ENCODE results near the gene HYDIN.
"Not testable (repeated sequence)": the region's sequence is repeated elsewhere in the genome, so short reads cannot be mapped to it uniquely, and the experiment has no call there.

The HYDIN gene

GRCh38 chr16:71143246-71143645, 87.3 kb downstream of the HYDIN start:
- CTCF ChIA-PET = not testable (repeated sequence)

GRCh38 chr16:71110565-71110964, 120.0 kb downstream of the HYDIN start:
- CTCF ChIA-PET; DNase-seq (ENCODE audit: extremely low spot score); POLR2A ChIA-PET: not testable (repeated sequence)

More at GRCh38 chr16:71143246-71143645, 87.3 kb downstream of the HYDIN start:
- POLR2A ChIA-PET; DNase-seq (ENCODE audit: extremely low spot score): not testable (repeated sequence)

DNA sequence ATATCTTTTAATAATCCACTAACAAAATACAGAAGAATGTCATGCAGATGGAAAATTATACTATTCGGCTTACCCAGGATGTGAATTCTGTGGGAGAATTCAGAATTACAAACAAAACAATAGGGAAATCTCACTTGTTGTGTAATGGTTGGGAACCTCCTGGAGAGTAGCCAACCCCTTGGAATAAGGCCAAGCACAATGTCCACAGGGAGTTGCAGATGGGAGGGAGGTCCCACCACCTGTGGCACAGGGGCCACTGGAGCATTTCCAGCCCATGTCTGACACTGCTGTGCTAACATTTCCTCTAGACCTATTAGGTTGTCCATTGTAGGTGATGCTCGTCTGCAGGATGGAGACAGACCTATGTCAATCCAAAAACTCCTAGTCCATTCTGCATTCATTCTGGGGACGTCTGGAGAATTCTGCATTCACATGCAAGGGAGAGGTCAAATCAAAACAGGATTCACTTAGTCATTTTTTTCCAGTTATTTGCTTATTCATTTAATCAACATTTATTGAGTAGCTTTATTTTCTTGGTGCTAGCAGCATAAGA, 120.8 kb downstream of the HYDIN start:
- DNase-seq (ENCODE audit: extremely low spot score); CTCF ChIA-PET; POLR2A ChIA-PET: not testable (repeated sequence)

GRCh38 chr16:71105881-71106280, 124.6 kb downstream of the HYDIN start:
- DNase-seq (ENCODE audit: extremely low spot score); CTCF ChIA-PET; POLR2A ChIA-PET: not testable (repeated sequence)

DNA sequence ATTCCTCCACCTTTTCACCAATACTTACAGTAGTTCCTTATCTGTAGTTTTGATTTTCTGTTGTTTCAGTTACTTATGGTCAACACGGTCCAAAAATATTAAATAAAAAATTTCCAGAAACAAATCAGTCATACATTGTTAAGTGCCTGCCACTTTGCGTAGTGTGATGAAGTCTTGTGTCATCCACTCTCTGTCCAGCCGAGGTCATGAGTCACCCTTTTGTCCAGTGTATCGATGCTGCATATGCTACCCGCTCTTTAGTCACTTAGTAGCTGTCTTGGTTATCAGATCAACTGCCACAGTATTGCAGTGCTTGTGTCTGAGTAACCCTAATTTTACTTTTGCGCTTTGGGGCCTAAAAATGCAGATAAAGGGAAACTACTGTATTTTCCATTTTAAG, 146.9 kb downstream of the HYDIN start:
- POLR2A ChIA-PET; CTCF ChIA-PET; DNase-seq (ENCODE audit: extremely low spot score): not testable (repeated sequence)

DNA sequence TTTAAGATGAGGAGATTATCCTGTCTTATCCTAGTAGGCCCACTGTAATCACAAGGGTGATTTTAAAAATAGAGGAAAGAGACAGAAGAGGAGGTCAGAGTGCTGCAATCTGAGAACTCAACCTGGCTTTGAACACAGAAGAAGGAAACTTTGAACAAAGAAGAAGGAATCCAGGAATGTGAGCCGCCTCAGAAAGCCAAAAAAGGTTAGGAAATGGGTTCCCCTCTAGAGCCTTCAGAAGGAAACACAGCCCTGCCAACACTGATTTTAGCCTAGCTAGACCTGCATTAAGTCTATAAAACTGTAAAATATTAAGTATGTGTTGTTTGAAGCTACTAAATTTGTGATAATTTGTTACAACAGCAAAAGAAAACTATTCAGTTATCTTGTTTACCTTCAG, 149.7 kb downstream of the HYDIN start:
- CTCF ChIA-PET; DNase-seq (ENCODE audit: extremely low spot score); POLR2A ChIA-PET: not testable (repeated sequence)

DNA sequence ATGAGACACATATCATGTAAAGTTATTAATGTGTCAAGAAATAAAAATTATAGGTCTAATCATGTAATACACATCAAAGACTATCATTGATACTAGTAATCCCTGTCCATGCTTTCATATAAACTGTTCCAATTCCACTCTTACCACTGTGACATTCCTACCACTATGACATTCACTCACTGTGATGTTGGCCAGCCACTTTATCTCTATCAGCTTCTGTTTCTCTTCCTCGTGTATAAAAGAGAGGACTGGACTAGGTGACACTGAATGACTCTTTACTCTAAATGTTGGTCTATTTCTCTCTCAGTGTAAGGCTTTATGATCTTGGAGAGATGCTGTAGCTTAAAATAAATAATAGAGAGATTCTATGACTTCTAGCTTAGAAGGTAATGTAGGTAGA, 150.3 kb downstream of the HYDIN start:
- POLR2A ChIA-PET; DNase-seq (ENCODE audit: extremely low spot score); CTCF ChIA-PET: not testable (repeated sequence)

GRCh38 chr16:71070651-71071050, 159.9 kb downstream of the HYDIN start:
- CTCF ChIA-PET; POLR2A ChIA-PET; DNase-seq (ENCODE audit: extremely low spot score): not testable (repeated sequence)

DNA sequence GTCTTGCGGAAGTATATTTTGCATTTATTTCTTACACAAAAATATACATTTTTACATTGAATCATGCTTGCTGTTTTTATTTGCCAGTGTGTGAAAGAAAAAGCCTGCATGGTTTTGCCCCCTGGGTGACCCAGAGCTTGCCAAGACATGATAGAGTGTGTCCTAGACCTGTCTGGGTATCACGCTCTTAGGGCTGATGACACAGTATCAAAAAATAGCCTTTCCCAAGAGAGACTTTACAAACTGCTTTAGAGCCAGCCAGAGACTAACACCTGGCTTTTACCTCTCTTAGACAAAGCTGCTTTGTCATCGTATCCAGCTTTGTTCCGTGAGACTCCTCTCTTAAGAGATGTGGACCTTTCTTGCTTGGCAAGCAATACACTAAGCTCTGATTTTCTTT, 160.7 kb downstream of the HYDIN start:
- not testable (repeated sequence) for DNase-seq (ENCODE audit: extremely low spot score)

GRCh38 chr16:71053897-71054609, 176.5 kb downstream of the HYDIN start:
- POLR2A ChIA-PET; DNase-seq (ENCODE audit: extremely low spot score): not testable (repeated sequence)

More for the DNA sequence above, 160.7 kb downstream of the HYDIN start:
- CTCF ChIA-PET, POLR2A ChIA-PET: not testable (repeated sequence)

DNA sequence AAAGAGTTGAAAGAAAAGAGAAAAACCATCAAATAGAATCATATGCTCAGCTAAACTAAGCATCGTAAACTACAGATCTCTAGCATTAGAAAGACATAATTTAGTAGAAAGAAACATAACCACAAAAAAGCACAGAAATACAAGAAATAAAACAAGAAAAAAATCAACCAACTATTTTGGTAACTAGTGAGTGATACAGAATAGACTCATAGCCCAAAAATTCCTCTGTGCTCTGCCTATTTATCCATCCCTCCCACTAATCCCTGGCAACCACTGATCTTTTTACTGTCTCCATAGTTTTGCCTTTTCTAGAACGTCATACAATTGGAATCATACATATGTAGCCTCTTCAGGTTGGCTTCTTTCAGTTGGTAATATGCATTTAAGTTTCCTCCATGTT, 180.2 kb downstream of the HYDIN start:
- POLR2A ChIA-PET; CTCF ChIA-PET; DNase-seq (ENCODE audit: extremely low spot score): not testable (repeated sequence)

More at GRCh38 chr16:71053897-71054609, 176.5 kb downstream of the HYDIN start:
- CTCF ChIA-PET = not testable (repeated sequence)

- DNase-seq (ENCODE audit: extremely low spot score); CTCF ChIA-PET; POLR2A ChIA-PET: not testable (repeated sequence)
These were observed 191.0 kb downstream of the HYDIN start for GRCh38 chr16:71039368-71040111.

DNA sequence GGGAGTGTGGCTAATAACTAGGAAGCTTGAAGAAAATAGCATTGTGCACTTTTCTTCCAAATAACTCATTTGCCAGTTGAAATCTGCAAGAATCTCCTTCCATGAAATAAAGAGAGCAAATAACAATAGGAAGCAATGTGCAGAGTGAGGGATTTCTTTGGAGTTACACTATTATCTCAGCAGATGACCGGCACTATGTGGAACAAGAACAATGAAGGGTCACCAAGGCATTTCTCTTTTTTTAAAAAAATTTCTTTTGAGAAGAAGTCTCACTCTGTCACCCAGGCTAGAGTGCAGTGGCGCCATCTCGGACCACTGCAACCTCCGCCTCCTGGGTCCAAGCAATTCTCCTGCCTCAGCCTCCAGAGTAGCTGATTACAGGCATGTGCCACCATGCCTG, 192.1 kb downstream of the HYDIN start:
- POLR2A ChIA-PET; DNase-seq (ENCODE audit: extremely low spot score); CTCF ChIA-PET: not testable (repeated sequence)

DNA sequence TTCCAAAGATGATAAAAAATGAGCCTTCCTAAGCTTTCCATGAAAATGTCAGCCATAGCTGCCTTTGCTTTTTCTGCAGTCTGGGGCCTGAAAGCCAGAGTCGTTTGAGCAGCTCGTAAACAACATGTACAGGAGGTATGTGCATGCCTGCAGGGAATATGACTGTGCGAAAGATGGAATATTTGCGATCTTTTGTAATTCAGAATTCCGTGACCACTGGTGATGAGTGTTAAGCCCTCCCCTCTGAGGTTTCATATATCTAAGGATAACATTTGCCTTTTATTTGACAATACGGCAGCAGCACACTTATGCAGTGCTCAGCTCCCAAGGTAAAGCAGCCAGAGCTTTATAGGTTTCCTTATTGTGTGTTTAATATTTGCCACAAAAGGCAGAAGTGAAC, 192.5 kb downstream of the HYDIN start:
- POLR2A ChIA-PET; DNase-seq (ENCODE audit: extremely low spot score); CTCF ChIA-PET: not testable (repeated sequence)

DNA sequence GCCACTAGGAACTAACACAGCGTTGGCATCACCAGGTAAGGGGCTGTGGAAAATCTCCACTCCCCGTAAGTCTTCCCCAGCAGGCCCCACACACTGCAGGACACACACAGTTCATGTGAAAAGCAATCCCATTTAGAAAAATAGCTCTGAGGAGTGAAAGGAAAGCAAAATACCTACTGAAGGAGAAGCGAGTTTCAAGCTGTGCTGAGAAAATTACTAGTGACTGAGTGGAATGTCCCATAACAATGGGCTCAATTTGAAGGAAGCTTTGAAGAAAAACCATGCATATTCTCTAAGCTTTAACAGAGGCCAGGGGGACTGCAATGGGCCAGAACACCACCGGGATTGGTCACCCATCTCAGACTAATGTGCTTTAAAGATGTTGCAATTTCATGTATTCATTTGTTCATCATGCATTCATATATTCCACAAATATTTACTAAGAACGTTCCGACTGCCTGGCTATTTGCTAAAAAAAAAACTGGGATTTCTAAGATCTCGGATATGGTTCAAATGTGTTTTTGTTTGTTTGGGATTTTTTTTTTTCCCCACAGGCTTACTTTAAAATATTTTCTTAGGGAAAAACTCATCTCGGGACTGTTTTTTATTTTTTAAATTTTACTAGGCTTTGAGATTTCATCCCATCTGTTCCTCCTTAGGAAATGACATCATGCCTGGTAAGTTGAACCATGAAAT, 202.3 kb downstream of the HYDIN start:
- DNase-seq (ENCODE audit: extremely low spot score); POLR2A ChIA-PET; CTCF ChIA-PET: not testable (repeated sequence)

GRCh38 chr16:71027511-71027910, 203.0 kb downstream of the HYDIN start:
- DNase-seq (ENCODE audit: extremely low spot score); POLR2A ChIA-PET; CTCF ChIA-PET: not testable (repeated sequence)

GRCh38 chr16:71023851-71024439, 206.6 kb downstream of the HYDIN start:
- DNase-seq (ENCODE audit: extremely low spot score); POLR2A ChIA-PET; CTCF ChIA-PET: not testable (repeated sequence)

DNA sequence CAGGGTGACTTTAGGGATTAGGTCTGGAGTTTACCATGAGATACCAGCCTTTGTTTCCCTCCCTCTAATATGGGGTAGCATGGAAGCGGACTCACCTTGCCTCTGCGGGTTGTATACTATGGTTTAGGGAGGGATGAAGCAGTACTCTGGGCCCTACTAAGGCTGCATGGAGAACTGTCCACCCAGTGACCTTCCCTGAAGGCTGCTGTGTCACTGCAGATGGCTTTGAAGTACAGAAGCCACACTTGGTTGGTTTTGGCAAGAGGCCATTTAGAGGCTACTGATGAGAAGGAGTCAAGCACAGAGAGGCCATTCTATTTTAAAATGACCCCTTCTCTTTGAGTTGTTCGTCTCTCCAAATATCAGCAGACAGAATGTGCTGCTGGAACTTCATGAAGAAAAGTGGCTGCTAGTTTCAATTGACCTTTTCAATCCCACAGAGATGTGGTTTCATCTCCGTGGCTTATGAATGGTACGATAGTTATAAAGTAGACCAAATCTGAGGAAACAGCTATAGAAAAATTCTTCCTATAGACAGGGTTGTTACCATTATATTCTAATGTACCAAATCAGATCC, 208.5 kb downstream of the HYDIN start:
- DNase-seq (ENCODE audit: extremely low spot score); CTCF ChIA-PET: not testable (repeated sequence)

More for the DNA sequence above, 208.5 kb downstream of the HYDIN start:
- POLR2A ChIA-PET = not testable (repeated sequence)
